ENCODE results near the gene FOS.

Gene FOS

DNA sequence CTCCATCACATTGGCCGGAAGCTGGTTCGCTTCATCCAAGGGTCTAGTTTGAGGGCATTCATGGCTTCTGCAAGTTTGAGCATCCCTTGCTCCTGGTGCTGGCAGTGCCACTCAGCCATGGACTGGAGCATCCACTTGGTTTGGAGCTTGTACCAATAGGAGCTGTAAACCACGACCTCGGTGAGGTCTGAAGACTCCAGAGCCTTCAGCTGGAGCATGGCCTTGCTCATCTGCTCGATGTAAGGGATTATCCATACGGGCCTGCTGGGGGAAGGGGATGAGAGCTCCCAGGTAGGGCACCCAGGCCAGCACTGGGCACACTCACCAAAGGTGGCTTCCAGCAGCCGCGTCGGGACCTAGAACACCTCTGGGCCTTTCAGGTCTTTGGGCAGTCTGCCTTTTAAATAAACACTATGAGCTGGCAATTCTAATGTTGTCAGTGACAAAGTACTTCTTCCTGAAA is 13.5 kb downstream of the FOS start:
- DNase-seq (ENCODE audit: low spot score): no peak
- in situ Hi-C loops (cut with MboI; ENCODE audit: low pct_unique_long_range_greater_than_20kb, low sequenced_read_pairs, unreplicated experiment): no loop called here
- TF ChIP-seq, protein P1, sequence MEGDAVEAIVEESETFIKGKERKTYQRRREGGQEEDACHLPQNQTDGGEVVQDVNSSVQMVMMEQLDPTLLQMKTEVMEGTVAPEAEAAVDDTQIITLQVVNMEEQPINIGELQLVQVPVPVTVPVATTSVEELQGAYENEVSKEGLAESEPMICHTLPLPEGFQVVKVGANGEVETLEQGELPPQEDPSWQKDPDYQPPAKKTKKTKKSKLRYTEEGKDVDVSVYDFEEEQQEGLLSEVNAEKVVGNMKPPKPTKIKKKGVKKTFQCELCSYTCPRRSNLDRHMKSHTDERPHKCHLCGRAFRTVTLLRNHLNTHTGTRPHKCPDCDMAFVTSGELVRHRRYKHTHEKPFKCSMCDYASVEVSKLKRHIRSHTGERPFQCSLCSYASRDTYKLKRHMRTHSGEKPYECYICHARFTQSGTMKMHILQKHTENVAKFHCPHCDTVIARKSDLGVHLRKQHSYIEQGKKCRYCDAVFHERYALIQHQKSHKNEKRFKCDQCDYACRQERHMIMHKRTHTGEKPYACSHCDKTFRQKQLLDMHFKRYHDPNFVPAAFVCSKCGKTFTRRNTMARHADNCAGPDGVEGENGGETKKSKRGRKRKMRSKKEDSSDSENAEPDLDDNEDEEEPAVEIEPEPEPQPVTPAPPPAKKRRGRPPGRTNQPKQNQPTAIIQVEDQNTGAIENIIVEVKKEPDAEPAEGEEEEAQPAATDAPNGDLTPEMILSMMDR (IDR thresholded peaks at IDR 0.05; ENCODE audit: extremely low read depth, insufficient read depth, missing control alignments): no peak

DNA sequence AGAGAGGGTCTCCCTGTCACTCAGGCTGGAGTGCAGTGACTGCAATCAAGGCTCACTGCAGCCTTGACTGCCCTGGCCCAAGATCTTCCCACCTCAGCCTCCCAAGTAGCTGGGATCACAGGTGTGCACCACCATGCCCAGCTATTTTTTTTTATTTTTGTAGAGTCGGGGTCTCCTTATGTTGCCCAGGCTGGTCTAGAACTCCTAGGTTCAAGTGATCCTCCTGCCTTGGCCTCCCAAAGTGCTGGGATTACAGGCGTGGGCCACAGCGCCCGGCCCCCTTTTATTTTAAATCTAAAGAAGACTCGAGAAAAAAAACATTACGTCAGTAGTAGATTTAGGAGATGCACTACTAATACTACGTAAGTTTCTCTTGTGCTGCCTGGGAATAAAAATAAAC is 14.3 kb downstream of the FOS start:
- no peak for DNase-seq (ENCODE audit: low spot score)
- TF ChIP-seq, protein P1 (IDR thresholded peaks at IDR 0.05; ENCODE audit: extremely low read depth, insufficient read depth, missing control alignments): no peak
- in situ Hi-C loops (cut with MboI; ENCODE audit: low pct_unique_long_range_greater_than_20kb, low sequenced_read_pairs, unreplicated experiment): no loop called here

DNA sequence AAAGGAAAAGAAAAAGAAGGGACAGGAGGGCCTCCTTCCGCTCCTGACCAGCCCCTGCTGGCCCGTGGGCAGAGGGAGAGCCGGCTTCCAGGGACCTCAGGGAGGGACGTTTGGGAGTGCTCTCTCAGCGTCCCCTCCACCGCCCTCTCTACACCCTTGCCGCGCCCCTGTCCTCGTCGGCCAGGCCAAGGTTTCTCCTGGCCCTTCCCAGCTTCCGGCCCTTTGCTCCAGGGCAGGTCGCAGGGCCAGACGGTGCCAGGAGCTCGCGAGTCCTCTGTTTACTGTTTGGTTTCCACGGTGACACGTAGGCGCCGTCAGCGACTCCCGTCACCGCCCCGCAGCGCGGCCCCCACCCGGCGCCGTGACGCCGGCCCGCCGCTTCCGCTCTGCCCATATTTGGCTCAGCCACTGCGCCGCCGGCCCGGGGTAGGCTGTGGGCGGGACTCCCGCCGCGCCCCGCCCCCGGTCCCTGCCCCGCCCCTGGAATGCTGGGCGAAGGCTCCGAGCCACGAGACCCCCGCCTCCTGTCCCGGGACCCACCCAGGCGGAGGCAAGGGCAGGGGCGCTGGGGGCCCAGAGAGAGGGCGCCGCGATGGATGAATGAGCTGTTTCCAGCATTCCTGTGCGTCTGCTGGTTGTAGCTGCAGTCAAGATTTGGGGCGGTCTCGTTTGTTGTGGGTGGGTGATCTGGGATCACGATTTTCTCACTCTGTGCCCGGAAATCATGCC is 15.5 kb downstream of the FOS start:
- in situ Hi-C loops (cut with MboI; ENCODE audit: low pct_unique_long_range_greater_than_20kb, low sequenced_read_pairs, unreplicated experiment): no loop called here
- DNase-seq (ENCODE audit: low spot score): peak; percentile 99
- TF ChIP-seq, protein P1 (IDR thresholded peaks at IDR 0.05; ENCODE audit: extremely low read depth, insufficient read depth, missing control alignments): no peak

DNA sequence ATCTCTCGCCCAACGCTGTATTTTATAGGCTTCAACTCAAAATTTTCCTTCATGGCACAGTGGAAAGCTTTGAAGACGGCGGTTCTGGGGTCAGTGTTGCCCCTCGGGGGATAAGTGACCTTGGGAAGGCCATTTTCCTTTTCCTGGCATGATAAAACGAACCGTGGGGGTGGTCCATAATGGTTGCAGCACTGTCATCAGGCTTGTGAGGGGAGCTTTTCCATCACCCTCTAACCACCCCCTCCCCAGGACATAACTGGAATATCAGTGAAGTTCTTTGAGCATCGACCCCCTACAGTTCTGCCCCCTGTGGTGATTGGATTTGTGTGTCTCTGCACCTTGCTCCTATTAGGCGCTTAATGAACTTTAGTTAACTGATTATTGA is 16.0 kb downstream of the FOS start:
- in situ Hi-C loops (cut with MboI; ENCODE audit: low pct_unique_long_range_greater_than_20kb, low sequenced_read_pairs, unreplicated experiment): no loop called here
- DNase-seq (ENCODE audit: low spot score): no peak
- TF ChIP-seq, protein P1 (IDR thresholded peaks at IDR 0.05; ENCODE audit: extremely low read depth, insufficient read depth, missing control alignments): peak; percentile 18

DNA sequence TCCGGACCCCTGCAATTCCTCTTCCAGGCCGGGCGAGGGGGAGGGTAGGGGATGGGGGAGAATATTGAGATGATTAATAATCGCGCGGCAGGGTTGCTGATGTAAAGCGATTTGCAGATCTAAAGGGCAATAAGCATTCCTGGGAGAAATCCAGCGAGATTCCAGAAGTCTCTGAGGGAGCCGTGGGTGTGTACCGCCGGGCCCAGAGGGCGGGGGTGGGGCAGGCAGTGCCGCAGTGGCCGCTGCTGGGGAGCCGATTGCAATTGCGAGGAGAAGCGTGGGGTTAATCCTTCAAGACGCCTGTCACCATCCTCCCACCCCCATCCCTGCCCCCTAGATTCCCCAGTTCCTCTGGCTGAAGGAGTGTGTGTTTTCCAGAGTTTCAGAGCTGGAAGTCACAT is 16.4 kb downstream of the FOS start:
- TF ChIP-seq, protein P1 (IDR thresholded peaks at IDR 0.05; ENCODE audit: extremely low read depth, insufficient read depth, missing control alignments): no peak
- DNase-seq (ENCODE audit: low spot score): no peak
- in situ Hi-C loops (cut with MboI; ENCODE audit: low pct_unique_long_range_greater_than_20kb, low sequenced_read_pairs, unreplicated experiment): no loop called here

DNA sequence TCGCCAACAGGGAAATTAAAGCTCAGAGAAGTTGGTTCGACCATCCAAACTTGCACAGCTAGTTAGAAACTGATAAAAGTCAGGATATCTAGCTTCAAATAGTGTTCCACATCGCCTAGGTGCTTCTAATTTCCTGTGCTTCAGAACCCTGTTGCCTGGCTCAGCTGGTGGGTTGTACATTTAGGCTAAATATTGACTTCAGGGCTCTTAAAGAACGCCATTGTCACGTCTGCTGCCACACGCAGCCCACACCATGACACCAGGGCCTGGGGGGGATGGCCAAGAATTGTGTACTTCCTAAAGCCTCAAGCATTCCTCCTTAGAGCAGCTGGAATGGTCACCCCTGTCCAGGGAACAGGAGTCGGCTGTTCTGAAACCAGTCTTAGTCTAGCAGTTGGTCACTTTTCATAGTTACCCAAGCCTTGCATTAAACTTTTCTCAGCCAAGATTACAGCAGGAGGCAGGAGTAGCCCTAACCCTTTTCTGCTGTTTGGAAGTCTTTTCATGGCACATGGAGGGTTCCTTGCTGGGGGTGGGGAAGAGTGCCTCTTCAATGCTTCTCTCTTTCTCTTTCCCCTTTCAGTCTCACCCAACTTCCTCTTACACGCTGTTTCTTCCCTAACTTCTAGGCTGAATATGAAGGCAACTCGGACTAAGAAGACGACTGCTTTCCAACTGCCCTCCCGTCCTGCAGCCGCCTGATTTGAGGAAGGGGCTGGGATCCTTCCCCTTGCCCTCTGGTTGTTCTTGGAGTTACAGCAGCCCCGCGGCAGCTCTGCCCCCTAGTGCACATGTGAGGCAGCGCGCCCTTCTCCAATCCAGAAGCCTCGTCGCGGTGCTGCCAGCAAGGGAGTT is 17.1 kb downstream of the FOS start:
- in situ Hi-C loops (cut with MboI; ENCODE audit: low pct_unique_long_range_greater_than_20kb, low sequenced_read_pairs, unreplicated experiment): no loop called here
- TF ChIP-seq, protein P1 (IDR thresholded peaks at IDR 0.05; ENCODE audit: extremely low read depth, insufficient read depth, missing control alignments): peak; percentile 94
- DNase-seq (ENCODE audit: low spot score): peak; percentile 76

All from GM13977 (cell line).